GM19372 (cell line): ENCODE measurements around the gene VSX2.
"Not testable (repeated sequence)": the region's sequence is repeated elsewhere in the genome, so short reads cannot be mapped to it uniquely, and the experiment has no call there.

Experiments
- ATAC-seq: cut with Tn5 transposase; IDR thresholded peaks from one replicate; pipeline ENCODE4 v1.9.1; 2021; ENCODE audit warnings: mild to moderate bottlenecking, low read depth, moderate library complexity; ENCODE audit not compliant: unreplicated experiment

The VSX2 gene

GRCh38 chr14:74257941-74258763 is 18.9 kb downstream of the VSX2 start:
- ATAC-seq = no peak

GRCh38 chr14:74258764-74259035 is 19.5 kb downstream of the VSX2 start:
- no peak for ATAC-seq

- ATAC-seq = no peak
These were observed 20.3 kb downstream of the VSX2 start for GRCh38 chr14:74259513-74259912.

GRCh38 chr14:74260525-74261233 is 21.4 kb downstream of the VSX2 start:
- no peak for ATAC-seq

GRCh38 chr14:74261288-74261687 is 22.0 kb downstream of the VSX2 start:
- ATAC-seq = no peak

GRCh38 chr14:74262076-74262475 is 22.8 kb downstream of the VSX2 start:
- no peak for ATAC-seq

- no peak for ATAC-seq
These were observed 23.9 kb downstream of the VSX2 start for GRCh38 chr14:74263181-74263580.

GRCh38 chr14:74263921-74264320 is 24.7 kb downstream of the VSX2 start:
- ATAC-seq = no peak

- no peak for ATAC-seq
These were observed 26.2 kb downstream of the VSX2 start for GRCh38 chr14:74265301-74265965.

GRCh38 chr14:74267588-74267987 is 28.3 kb downstream of the VSX2 start:
- ATAC-seq = no peak

GRCh38 chr14:74270382-74271177 is 31.3 kb downstream of the VSX2 start:
- not testable (repeated sequence) for ATAC-seq

GRCh38 chr14:74271365-74271764 is 32.1 kb downstream of the VSX2 start:
- ATAC-seq = no peak

GRCh38 chr14:74275241-74275841 is 36.1 kb downstream of the VSX2 start:
- ATAC-seq = no peak

- no peak for ATAC-seq
These were observed 38.8 kb downstream of the VSX2 start for GRCh38 chr14:74278080-74278479.

- no peak for ATAC-seq
These were observed 41.8 kb downstream of the VSX2 start for GRCh38 chr14:74281069-74281468.

GRCh38 chr14:74286736-74287135 is 47.5 kb downstream of the VSX2 start:
- ATAC-seq = no peak

GRCh38 chr14:74289801-74290200 is 50.6 kb downstream of the VSX2 start:
- no peak for ATAC-seq

GRCh38 chr14:74290415-74290814 is 51.2 kb downstream of the VSX2 start:
- ATAC-seq = no peak

- ATAC-seq = no peak
These were observed 52.8 kb downstream of the VSX2 start for GRCh38 chr14:74292061-74292460.

- no peak for ATAC-seq
These were observed 54.4 kb downstream of the VSX2 start for GRCh38 chr14:74293606-74294005.
